ENCODE results near the gene ARPC4. TPM values are rescaled to one million over a fixed set of nuclear protein-coding genes. Genes with fewer than 3 reads are reported as not detected.

The ARPC4 gene
- total RNA-seq: 100 to 1,000 TPM in 5 of 6 donors, 10 to 100 TPM in 1; 88.3 to 186 (median 158) TPM

DNA sequence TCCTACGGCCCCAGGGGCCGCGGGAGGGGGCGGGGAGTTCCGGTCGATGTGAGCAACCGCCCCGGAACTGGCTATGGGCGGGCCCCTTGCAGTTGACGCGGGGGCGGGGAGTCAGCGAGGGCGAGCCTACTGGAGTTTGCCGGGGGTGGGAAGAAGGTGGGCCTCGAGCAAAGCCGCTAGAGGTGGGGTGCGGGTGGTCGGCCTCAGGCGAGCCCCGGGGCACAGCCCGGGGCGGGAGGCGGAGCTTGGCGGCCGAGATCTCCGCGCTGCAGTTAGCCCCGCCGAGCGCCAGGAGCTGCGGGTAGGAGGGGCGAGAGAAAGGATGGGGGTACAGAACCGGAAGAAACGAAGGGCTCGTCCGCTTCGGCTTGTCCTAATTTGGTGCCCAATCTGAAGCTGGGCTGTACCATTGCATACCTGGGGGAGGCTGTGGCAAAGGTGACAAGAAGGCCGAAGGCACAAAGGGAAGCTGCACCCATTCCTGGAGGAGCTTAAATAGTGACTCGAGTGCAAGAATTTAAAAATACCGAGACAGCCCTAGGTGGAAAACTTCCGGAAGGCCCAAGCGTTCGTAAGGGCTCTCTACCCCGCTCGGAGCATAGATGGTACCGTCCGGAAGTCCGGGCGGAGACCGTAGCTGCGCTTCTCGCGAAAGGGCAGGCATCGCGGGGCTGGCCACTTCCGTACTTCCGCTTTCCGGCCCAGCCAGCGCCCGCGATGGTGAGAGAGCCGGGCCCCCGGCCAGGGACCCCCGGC lies at the start of gene ARPC4, which contains the start of gene TADA3:
ARPC4 (plus strand) TSS at position 678 of the 756 bp plus-strand sequence; CDS start at position 718, 40 bp downstream.
TADA3 (minus strand) TSS at position 69 of the 756 bp plus-strand sequence. CDS start 1,007 bp downstream, outside the sequence.
- Histone ChIP-seq H3K27me3 (no peaks in the 10 kb centered on the region), H3K27ac (peak within 1 kb of the TSS; percentile 91 to 99 (median 98)), H3K9me3 (no peaks in the 10 kb centered on the region), H3K4me3 (peak within 1 kb of the TSS; percentile 66 to 100 (median 92)), H3K4me1 (peaks cover 28 to 46% (median 33%) of the 10 kb centered on the region in 4 donors), H3K36me3 (peaks cover 6 to 28% (median 18%) of the 10 kb centered on the region in 4 donors)
- peak; percentile 95 to 96 for DNase-seq
- 0% methylated on average over 20 to 59 of the region's 65 CpGs for WGBS, 2 donors
- peak in 3 of 4 donors; percentile 49 to 78 (median 77) for TF ChIP-seq POLR2A (IDR thresholded peaks at IDR 0.05)
- TF ChIP-seq, protein P1, sequence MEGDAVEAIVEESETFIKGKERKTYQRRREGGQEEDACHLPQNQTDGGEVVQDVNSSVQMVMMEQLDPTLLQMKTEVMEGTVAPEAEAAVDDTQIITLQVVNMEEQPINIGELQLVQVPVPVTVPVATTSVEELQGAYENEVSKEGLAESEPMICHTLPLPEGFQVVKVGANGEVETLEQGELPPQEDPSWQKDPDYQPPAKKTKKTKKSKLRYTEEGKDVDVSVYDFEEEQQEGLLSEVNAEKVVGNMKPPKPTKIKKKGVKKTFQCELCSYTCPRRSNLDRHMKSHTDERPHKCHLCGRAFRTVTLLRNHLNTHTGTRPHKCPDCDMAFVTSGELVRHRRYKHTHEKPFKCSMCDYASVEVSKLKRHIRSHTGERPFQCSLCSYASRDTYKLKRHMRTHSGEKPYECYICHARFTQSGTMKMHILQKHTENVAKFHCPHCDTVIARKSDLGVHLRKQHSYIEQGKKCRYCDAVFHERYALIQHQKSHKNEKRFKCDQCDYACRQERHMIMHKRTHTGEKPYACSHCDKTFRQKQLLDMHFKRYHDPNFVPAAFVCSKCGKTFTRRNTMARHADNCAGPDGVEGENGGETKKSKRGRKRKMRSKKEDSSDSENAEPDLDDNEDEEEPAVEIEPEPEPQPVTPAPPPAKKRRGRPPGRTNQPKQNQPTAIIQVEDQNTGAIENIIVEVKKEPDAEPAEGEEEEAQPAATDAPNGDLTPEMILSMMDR (IDR thresholded peaks at IDR 0.05): peak in 5 of 6 experiments; percentile 10 to 52 (median 50)
- TF ChIP-seq POLR2AphosphoS5 (IDR thresholded peaks at IDR 0.05): peak; percentile 75 to 95
- peak in 1 of 4 donors; percentile 45 for TF ChIP-seq EP300 (IDR thresholded peaks at IDR 0.05)
- ATAC-seq (ENCODE audit: low FRiP score in 2 of 2): peak; percentile 97

DNA sequence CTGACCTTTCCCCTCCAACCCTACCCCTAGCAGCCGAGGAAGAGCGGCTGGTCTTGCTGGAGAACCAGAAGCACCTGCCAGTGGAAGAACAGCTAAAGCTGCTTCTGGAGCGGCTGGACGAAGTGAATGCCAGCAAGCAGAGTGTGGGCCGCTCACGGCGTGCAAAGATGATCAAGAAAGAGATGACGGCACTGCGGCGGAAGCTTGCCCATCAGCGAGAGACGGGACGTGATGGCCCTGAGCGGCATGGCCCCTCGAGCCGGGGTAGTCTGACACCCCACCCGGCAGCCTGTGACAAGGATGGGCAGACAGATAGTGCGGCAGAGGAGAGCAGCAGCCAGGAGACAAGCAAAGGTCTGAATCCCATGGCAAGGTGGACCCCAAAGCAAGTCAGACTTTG lies 49.3 kb upstream of the ARPC4 start:
- Histone ChIP-seq H3K4me1 (peaks cover 0 to 4% (median 0%) of the 10 kb centered on the region in 4 donors), H3K27ac (no peak overlapping the region), H3K36me3 (peaks cover 84 to 100% (median 94%) of the 10 kb centered on the region in 4 donors), H3K27me3 (no peaks in the 10 kb centered on the region), H3K9me3 (no peaks in the 10 kb centered on the region), H3K4me3 (no peak overlapping the region)
- TF ChIP-seq POLR2AphosphoS5 (IDR thresholded peaks at IDR 0.05) (no peak), EP300 (IDR thresholded peaks at IDR 0.05) (no peak), POLR2A (IDR thresholded peaks at IDR 0.05) (no peak)
- TF ChIP-seq, protein P1 (IDR thresholded peaks at IDR 0.05): no peak
- DNase-seq (no peak), ATAC-seq (ENCODE audit: low FRiP score in 2 of 2) (no peak)
- WGBS, 2 donors: 95 to 96% methylated on average over 18 of the region's 18 CpGs

DNA sequence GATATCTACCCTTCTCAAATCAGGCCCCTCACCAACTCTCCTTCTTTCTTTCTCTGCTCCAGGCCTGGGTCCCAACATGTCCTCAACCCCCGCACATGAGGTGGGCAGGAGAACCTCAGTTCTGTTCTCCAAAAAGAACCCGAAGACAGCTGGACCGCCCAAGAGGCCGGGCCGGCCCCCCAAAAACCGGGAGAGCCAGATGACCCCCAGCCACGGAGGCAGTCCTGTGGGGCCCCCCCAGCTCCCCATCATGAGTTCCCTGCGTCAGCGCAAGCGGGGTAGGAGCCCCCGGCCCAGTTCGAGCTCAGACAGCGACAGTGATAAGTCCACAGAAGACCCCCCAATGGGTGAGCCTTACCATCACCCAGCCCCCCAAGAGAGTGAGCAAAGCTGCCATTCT lies 48.7 kb upstream of the ARPC4 start:
- no peak for ATAC-seq (ENCODE audit: low FRiP score in 2 of 2)
- WGBS, 2 donors: 96 to 97% methylated on average over 7 to 13 of the region's 13 CpGs
- peaks cover 3 to 10% (median 5%) of the 10 kb centered on the region in 4 donors for H3K4me1 ChIP-seq
- H3K36me3 ChIP-seq: peaks cover 78 to 94% (median 88%) of the 10 kb centered on the region in 4 donors
- no peak overlapping the region for H3K27ac ChIP-seq
- no peak for TF ChIP-seq POLR2AphosphoS5 (IDR thresholded peaks at IDR 0.05)
- TF ChIP-seq EP300 (IDR thresholded peaks at IDR 0.05): no peak
- TF ChIP-seq, protein P1 (IDR thresholded peaks at IDR 0.05): no peak
- H3K27me3 ChIP-seq: no peaks in the 10 kb centered on the region
- no peak overlapping the region for H3K4me3 ChIP-seq
- DNase-seq: no peak
- no peaks in the 10 kb centered on the region for H3K9me3 ChIP-seq

DNA sequence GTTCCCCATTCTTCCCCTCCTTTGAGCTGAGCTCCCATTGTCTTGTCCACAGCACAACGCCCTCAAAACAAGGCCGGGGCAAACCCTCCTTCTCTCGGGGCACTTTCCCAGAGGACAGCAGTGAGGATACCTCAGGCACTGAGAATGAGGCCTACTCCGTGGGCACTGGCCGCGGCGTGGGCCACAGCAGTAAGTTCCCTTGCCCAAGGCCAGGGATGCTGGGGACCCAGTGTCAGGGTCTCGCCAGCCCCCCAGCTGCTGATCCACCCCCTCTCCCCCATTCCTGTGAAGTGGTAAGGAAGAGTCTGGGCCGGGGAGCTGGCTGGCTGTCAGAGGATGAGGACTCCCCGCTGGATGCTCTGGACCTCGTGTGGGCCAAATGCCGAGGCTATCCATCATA lies 47.4 kb upstream of the ARPC4 start:
- H3K36me3 ChIP-seq: peaks cover 65 to 80% (median 75%) of the 10 kb centered on the region in 4 donors
- DNase-seq (peak in 1 of 2 donors; percentile 53), ATAC-seq (ENCODE audit: low FRiP score in 2 of 2) (no peak)
- TF ChIP-seq POLR2AphosphoS5 (IDR thresholded peaks at IDR 0.05): no peak
- TF ChIP-seq, protein P1 (IDR thresholded peaks at IDR 0.05): no peak
- H3K27me3 ChIP-seq: no peaks in the 10 kb centered on the region
- H3K9me3 ChIP-seq: no peaks in the 10 kb centered on the region
- WGBS, 2 donors: 92% methylated on average over 11 to 12 of the region's 12 CpGs
- no peak overlapping the region for H3K4me3 ChIP-seq
- H3K27ac ChIP-seq: no peak overlapping the region
- peaks cover 7 to 18% (median 10%) of the 10 kb centered on the region in 4 donors for H3K4me1 ChIP-seq

All from upper lobe of left lung (tissue), 6 donors.